SKM-1 (cell line): ENCODE results near the gene WNT4.

Experiments used
- DNase-seq: peaks from one replicate; lab custom pipeline; 2025; ENCODE audit not compliant: unreplicated experiment; lab: John Stamatoyannopoulos, UW

Gene WNT4

GRCh38 chr1:22132517-22133235 is 10.2 kb downstream of the WNT4 start:
- no peak for DNase-seq

- no peak for DNase-seq
These were observed 10.9 kb downstream of the WNT4 start for GRCh38 chr1:22131875-22132486.

GRCh38 chr1:22131062-22131461 is 11.8 kb downstream of the WNT4 start:
- no peak for DNase-seq

GRCh38 chr1:22129501-22130117 is 13.3 kb downstream of the WNT4 start:
- DNase-seq: no peak

- DNase-seq: no peak
These were observed 14.5 kb downstream of the WNT4 start for GRCh38 chr1:22128392-22128791.

GRCh38 chr1:22127731-22128130 is 15.2 kb downstream of the WNT4 start:
- DNase-seq: no peak

GRCh38 chr1:22127248-22127647 is 15.6 kb downstream of the WNT4 start:
- DNase-seq: no peak

DNA sequence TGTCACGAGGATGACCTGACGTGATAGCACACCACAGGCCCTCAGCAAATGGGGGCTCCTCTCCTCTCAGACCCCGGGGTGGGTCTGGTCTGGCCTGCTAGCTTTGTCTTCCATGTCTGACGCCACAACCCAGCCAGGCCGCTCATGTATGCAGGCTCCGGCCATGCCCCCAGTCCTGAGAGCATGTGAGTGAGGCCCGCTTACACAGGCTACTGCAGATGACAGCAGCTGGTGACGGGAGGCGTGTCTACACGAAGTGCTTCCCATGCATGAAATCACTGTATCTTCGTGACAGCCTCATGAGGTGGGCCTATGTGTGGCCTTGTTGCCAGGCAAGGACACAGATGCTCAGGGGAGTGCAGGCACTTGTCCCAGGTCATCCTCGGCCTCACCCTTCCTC is 16.4 kb downstream of the WNT4 start:
- DNase-seq: no peak

DNA sequence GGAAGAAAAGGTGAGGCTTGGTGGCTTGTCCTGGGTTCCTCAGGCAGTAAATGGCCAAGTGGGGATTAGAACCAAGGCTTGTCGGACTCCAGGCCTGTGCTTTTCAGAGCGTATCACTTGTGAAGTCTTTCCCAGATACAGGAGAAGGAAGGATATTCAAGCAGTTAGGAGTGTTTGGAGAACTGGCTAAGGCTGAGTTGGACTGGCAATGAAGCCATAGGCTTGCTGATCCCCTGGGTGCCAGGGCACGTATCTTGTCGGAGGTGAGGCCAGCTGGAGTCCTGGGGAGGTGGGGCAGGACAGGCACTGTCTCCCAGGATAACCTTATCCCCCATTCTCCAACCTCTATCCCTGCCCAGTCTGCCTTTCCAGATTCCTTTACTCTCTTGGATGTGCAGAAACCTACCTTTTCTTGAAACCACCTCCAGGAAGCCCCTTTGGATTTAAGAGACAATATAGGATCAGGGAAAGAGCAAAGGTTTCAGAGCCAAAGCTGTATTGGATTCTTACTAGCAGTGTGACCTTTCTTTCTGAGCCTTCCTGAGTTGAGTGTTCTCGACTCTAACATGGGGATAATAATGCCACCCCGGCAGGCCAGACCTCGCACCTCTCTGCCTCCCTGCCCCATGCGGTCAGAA is 18.2 kb downstream of the WNT4 start:
- no peak for DNase-seq

DNA sequence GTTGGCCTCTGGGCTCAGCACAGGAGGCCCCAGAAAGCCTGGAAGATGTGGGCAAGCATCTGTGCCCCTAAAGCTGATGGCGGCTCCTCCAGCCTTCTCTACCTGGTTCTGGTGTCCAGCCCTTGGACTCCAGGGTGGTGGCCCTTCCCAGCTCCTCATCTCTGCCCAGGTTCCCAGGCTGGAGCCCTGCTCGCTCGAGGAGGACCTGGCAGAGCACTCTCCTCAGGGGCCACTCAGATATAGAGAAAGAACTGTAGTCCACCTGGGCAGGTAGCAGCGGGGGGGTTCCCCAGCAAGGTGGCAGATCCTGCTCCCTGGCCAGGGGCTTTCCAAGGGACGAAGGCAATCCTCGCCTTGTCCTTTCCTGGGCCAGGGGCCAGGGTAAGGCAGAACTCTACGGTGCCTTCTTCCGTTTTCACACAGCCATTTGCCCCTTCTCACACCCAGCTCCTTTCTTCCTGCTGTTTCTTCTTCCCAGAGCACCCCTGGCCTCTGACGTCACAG is 18.9 kb downstream of the WNT4 start:
- no peak for DNase-seq

- DNase-seq: no peak
These were observed 19.9 kb downstream of the WNT4 start for GRCh38 chr1:22123071-22123390.

DNA sequence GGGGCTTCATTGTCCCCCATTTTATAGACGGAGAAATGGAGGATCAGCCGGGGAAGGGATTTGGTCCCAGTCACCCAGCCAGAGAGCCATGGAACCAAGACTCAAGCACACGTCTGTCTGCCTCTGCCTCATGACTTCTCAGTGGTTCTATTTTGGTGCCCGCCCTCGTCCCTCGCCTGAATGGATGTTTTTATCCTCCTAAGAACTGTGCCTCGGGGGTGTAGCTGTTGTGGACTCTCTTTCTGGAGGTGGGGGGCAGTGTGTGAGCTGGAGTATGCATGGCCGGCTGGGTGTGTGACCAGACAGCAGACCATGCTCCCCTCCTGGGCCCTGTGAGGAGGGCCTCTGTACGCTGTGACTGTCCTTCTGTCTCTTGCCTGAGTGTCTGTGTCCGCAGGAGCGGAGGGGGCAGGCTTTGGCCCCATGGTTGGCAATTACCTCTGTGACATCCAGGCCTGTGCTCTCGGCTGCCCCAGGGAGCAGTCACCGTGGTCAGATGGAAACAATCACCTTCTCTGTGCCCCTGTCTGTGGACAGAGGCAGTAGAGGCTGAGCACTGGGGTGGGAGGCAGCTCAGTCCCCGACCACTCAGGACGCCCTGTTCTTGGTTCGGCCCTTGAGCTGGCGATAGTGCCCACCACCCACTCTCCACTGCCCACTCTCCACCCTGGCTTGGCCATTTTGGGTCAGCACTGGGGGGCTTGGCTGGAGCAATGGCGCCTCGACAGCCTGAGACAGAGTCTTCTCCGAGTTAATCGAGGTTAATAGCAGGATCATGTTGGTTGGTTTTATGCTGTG is 20.4 kb downstream of the WNT4 start:
- no peak for DNase-seq

DNA sequence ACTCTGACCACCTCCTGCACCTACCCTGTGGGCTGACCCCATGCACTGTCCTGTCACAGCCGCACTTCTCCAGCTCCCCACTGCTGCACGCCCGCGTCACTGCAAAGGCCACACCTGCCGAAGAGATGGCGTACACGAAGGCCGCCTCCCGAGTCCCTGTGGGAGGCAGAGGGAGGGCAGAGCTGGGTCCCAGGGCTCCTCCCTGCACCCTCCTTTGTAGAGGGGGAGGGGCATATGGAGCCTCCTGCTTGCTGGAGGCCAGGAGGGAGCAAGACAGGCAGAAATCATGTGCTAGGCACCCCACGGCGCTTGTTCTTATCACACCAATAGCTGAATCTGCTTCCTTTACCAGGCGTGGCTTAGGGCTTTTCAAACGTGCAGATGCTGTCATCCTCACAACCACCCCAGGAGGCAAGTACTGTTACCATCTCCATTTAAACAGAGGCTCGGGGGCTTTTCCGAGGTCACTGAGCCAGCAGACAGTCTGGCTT is 21.4 kb downstream of the WNT4 start:
- DNase-seq: no peak

DNA sequence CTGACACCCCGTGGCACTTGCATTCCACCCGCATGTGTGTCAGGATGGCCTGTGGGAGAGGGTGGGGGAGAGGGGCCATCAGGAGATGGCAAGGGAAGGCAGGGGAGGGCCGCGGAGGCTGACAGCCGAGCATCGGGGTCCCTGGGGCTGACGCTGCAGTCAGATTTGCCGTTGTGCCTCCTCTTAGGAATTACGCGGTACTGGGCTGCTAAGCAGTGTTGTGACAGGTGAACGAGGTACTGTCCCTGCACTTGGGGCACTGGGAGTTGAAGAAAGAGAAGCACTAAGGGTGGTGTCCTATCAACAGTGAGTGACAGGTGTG is 22.5 kb downstream of the WNT4 start:
- DNase-seq: no peak

DNA sequence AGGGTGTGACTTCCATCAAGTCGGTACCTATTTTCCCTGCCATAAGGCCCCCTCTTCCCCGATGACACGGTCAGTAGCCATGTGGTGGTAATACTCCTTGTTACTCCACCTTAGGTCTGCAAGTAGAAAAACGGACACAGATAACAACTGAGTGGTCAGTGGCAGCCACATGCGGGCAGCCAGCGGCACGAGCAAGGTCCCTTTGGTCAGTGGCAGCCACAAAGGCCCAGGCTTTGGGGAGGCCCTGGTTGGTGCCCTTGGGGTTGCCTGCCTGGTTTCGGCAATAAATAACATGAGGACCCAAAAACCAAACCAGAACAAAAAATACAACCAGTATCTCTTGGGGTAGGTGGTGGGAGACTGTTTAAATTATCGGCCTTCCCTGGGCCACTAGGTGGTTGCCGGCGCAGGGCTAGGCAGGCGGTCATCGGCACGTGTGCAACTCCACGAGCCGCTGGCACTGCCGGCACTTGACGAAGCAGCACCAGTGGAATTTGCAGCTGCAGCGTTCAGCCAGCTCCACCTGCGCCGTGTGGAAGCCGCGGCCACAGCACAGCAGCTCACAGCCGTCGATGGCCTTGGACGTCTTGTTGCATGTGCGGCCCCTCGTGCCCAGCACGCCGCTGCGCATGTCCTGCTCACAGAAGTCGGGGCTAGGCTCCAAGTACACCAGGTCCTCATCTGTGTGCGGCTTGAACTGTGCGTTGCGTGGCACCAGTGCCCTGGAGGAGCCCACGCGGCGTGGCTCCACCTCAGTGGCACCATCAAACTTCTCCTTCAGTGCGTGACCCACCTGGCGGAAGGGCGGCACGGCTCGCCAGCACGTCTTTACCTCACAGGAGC is 23.1 kb downstream of the WNT4 start:
- no peak for DNase-seq

- no peak for DNase-seq
These were observed 24.5 kb downstream of the WNT4 start for GRCh38 chr1:22118291-22118992.

- no peak for DNase-seq
These were observed 25.0 kb downstream of the WNT4 start for GRCh38 chr1:22117851-22118250.

- no peak for DNase-seq
These were observed 25.7 kb downstream of the WNT4 start for GRCh38 chr1:22117238-22117637.

DNA sequence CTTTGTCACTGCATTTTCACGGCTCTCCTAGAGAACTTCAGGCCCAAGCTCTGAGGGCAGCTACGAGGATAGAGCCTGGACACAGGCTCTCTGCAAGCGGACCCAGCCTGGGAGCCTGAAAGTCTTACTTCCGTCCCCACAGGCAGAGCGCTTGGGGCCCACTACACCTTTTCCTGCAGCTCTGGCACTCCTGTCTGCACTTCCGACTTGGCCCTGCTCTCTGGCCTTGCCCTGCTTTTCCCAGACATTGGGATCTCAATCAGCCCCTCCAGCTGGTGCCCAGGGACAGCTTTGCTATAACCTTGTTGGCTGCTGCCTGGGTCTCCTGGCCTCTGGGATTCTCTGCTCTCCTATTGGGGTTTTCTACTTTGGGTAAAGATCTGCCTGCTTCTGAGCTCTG is 27.6 kb downstream of the WNT4 start:
- no peak for DNase-seq
